NCI-H128 (cell line): ENCODE results near the gene TSEN2.

Source experiments
- DNase-seq: peaks from one replicate; lab custom pipeline; 2025; ENCODE audit not compliant: unreplicated experiment; lab: John Stamatoyannopoulos, UW

The TSEN2 gene

GRCh38 chr3:12545473-12545791 lies 61.2 kb downstream of the TSEN2 start, which contains the start of gene MKRN2OS:
Gene MKRN2OS, minus strand, starts transcription at chr3:12545499. Its CDS starts 35 bp downstream, at chr3:12545464.
- no peak for DNase-seq

- no peak for DNase-seq
These were observed 65.9 kb downstream of the TSEN2 start for GRCh38 chr3:12549971-12550760.

DNA sequence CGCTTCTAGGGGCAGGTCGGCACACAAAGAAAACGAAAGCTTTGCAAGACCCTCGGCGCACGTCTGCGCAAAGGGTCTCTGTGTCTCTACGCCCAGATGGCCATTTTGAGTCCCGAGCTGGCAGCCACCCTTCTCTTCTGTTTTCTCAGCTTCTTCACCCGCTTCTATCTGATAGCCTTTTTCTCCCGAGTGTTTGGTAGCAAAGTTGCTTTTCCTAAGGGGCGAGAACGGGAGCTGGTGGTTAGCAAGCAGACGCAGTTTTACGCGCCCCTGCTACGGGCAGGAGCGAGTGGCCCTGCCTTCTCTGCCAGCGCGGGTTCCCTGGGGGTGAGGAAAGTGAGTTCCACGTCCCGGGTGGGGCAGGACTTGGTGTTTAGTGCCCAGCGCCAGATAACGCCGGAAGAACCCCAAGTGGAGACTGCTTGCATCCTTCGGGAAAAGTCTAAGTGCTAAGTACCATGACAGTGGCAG lies 69.7 kb downstream of the TSEN2 start:
- DNase-seq = peak; percentile 6

DNA sequence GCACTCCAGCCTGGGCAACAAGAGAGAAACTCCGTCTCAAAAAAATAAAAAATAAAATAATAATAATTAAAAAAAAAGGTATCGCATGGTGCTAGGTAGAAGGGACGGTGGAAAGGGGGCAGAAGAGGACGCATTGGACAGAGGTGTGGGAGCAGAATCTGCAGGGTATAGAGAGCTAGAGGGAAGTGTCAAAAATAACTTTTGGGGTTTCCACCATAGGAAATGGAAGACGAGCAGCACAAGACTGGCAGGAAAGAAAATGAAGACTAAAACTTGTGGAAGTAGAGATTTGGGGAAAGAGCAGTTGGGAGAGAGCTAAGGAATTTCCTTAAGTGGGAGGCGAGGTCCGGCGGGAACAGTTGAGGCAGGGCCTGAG lies 72.0 kb downstream of the TSEN2 start:
- DNase-seq = no peak

GRCh38 chr3:12556690-12557472 lies 72.6 kb downstream of the TSEN2 start, which contains the start of gene MKRN2:
Gene MKRN2, plus strand, starts transcription at chr3:12557087. Its CDS starts 64 bp downstream, at chr3:12557151.
- DNase-seq = peak; percentile 64

GRCh38 chr3:12557473-12558100 lies 73.3 kb downstream of the TSEN2 start:
- DNase-seq = no peak

DNA sequence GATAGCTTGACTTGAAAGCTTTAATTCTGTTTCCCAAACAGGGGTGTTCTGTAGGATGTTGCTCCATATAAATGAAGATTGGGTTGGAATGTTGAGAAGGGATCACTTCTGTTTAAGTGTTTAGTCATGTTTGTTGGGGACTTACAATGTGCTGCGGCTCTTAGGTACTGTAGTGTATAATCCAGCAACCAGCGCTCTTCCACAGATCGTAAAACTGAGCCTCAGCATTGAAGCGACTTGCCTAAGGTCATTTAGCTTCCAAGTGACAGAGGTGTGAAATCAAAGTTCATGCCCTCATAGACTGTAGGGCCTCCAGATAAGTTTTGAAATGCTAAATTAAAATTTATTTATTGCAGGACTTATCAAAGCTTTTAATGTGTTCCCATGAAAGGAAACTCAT lies 74.4 kb downstream of the TSEN2 start:
- no peak for DNase-seq

DNA sequence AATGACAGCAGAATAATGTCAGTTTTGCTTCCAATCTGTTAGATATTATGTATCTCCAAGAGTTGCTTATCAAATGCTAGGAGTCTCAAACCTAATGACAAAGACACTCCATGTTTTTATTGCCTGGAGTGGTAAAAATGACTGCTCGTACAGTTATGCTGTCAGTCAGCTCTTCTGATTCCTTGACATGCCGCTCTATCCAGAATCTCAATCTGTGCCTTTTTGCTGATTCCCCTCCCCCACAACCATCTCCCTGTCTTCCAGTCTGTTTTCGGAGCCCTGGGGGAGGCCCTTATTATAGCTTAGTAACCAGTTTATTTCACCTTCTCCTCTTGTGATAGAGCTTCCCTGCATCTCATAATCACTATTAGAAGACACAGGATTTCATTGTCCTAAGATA lies 75.2 kb downstream of the TSEN2 start:
- DNase-seq = no peak

DNA sequence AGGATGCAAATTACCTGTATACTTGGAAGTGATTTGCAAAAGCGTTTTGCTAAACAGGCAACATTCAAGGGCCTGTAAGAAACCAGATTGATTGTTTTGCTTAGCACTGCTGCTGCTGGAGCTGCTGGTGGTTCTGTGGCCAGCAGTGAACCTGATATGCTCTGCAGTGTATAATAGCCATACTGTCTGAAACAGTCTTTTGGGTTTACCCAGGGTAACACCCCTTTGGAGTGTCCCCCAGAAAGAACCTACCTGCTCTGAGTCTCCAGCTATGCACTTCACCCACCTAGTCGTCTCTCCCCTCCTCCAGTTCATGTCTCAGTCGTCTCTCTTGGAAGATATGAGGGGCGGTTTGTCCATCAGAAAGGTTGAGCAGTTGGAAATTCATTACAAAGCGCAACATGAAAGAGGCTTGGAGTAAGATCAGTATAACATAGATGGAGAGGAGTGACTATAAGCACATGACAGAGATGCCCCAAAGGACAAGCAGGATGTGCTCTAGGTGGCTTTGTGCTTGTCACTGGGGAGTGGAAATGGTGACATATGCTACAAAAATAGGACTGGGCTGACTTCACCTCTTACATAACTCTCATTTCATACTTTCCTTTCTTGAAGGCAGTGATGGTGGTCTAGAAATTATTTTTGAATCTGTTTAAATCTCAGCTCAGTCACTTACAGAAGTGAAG lies 76.4 kb downstream of the TSEN2 start:
- no peak for DNase-seq

- no peak for DNase-seq
These were observed 77.1 kb downstream of the TSEN2 start for GRCh38 chr3:12561397-12561796.

GRCh38 chr3:12562451-12562850 lies 78.2 kb downstream of the TSEN2 start:
- no peak for DNase-seq

- no peak for DNase-seq
These were observed 82.7 kb downstream of the TSEN2 start for GRCh38 chr3:12566976-12567375.

DNA sequence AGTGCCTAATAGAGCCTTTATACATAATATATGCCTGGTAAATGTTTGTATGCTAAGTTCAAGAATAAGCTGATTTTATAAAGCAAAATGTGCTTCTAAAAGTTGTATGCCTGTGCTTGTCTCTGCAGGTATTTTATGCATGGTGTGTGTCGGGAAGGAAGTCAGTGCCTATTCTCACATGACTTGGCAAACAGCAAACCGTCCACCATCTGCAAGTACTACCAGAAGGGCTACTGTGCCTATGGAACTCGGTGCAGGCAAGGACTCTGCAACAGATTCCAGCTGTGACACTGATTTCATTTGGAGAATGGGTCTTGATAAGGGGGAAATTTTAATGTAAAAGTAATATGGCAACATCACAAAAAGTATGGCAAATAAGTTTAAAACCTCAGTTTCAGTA lies 84.5 kb downstream of the TSEN2 start:
- DNase-seq = no peak

GRCh38 chr3:12569836-12570235 lies 85.6 kb downstream of the TSEN2 start:
- no peak for DNase-seq

- DNase-seq = no peak
These were observed 87.7 kb downstream of the TSEN2 start for GRCh38 chr3:12571986-12572385.

DNA sequence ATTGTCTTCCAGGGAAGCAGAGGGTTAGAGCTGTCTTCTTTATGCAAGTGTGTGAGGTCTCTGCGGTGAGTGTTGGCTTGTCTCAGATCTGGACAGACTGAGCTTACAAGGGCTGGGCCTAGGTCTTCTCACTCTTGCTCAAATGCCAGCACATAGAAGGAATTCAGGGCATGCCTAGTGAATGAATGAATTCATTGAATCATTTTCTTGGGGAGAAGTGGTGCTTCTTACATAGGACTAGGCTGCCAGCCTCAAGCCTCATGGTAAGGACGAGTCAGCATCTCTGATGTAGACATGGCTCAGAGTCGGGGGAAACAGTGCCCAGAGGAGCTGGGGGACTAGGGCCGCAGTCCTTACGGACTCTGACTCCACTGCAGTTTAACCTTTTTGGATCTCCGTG lies 89.9 kb downstream of the TSEN2 start:
- DNase-seq = no peak

- DNase-seq = no peak
These were observed 90.4 kb downstream of the TSEN2 start for GRCh38 chr3:12574661-12575060.

DNA sequence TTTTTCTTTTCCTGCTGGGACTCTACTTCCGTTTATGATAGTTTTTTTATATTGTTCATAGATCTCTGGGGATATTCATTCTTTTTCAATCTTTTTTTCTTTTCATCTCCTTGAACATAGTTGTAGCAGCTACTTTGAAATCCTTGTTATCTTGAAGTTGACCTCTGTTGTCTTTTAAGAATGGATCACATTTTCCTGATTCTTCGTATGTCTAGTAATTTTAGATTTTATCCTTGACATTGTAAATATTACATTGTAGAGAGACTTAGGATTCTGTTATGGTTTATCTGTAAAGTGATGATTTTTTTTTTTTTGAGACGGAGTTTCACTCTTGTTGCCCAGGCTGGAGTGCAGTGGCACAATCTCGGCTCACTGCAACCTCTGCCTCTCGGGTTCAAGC lies 93.1 kb downstream of the TSEN2 start:
- DNase-seq = no peak

DNA sequence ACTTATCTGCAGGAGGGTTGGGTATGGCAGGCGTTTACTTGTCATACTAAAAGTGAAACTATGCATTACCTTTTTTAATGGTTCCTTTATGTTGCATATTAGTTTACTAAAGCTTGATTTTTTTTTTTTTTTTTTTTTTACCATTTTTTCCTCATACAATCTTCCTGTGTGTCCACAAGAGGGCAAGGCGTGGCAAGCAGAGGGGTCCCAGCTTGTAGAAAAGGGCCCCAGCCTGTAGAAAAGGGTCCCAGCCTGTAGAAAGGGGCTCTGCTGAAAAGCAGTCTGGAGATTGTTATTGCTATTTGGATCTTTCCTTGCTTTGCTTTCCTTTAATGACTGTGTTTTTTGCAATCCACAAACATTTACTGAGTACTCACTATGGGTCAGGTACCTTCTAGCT lies 94.5 kb downstream of the TSEN2 start:
- DNase-seq = no peak

DNA sequence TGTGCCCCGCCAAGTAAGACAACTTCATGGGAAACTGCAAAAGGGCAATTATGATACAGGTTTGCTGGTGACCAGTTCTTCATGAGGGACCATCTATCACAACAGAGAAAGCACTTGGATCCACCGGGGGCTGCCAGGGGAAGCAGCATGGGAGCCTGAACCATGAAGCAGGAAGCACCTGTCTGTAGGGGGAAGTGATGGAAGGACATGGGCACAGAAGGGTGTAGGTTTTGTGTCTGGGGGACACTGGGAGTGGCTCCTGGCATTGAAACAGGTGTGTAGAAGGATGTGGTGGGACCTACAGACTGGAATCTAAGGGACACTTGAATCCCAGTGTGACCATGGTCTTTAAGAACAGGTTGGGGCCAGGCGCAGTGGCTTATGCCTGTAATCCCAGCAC lies 95.2 kb downstream of the TSEN2 start:
- DNase-seq = no peak

- no peak for DNase-seq
These were observed 95.6 kb downstream of the TSEN2 start for GRCh38 chr3:12579905-12580304.
